GOT3 (cell line): Measurements from ENCODE around the gene ATP13A2.

Source experiments
- DNase-seq: peaks from one replicate; lab custom pipeline; 2025; ENCODE audit warnings: mixed read lengths; lab: John Stamatoyannopoulos, UW

ATP13A2 gene

GRCh38 chr1:17031436-17031835 is 19.7 kb upstream of the ATP13A2 start:
- no peak for DNase-seq

- DNase-seq, result no peak
Observed at GRCh38 chr1:17030206-17030605, 18.5 kb upstream of the ATP13A2 start.

GRCh38 chr1:17028662-17029188 is 17.0 kb upstream of the ATP13A2 start:
- no peak for DNase-seq

GRCh38 chr1:17027900-17028299 is 16.2 kb upstream of the ATP13A2 start:
- DNase-seq, result no peak

- no peak for DNase-seq
Observed at GRCh38 chr1:17027403-17027802, 15.7 kb upstream of the ATP13A2 start.

GRCh38 chr1:17024721-17025120 is 13.0 kb upstream of the ATP13A2 start:
- DNase-seq, result no peak

- DNase-seq, result no peak
Observed at GRCh38 chr1:17023573-17023972, 11.8 kb upstream of the ATP13A2 start.

- DNase-seq, result no peak
Observed at GRCh38 chr1:17023102-17023501, 11.4 kb upstream of the ATP13A2 start.

- DNase-seq, result no peak
Observed at GRCh38 chr1:17021896-17022295, 10.2 kb upstream of the ATP13A2 start.

- no peak for DNase-seq
Observed at GRCh38 chr1:17020502-17020901, 8.8 kb upstream of the ATP13A2 start.

GRCh38 chr1:17018849-17019248 is 7.1 kb upstream of the ATP13A2 start:
- DNase-seq, result no peak

- DNase-seq, result no peak
Observed at GRCh38 chr1:17017435-17017834, 5.7 kb upstream of the ATP13A2 start.

GRCh38 chr1:17016317-17016661 is 4.6 kb upstream of the ATP13A2 start:
- DNase-seq, result no peak

GRCh38 chr1:17014671-17015567 is 3.2 kb upstream of the ATP13A2 start:
- no peak for DNase-seq

GRCh38 chr1:17013491-17014320 is 2.0 kb upstream of the ATP13A2 start:
- DNase-seq, result no peak

- no peak for DNase-seq
Observed at GRCh38 chr1:17012775-17013490, 1.2 kb upstream of the ATP13A2 start.

- DNase-seq, result no peak
Observed at GRCh38 chr1:17011092-17011438, 663 bp downstream of the ATP13A2 start.

- no peak for DNase-seq
Observed at GRCh38 chr1:17009706-17010105, 2.0 kb downstream of the ATP13A2 start.

GRCh38 chr1:17008208-17008855 is 3.4 kb downstream of the ATP13A2 start:
- DNase-seq, result no peak

- no peak for DNase-seq
Observed at GRCh38 chr1:17007121-17007520, 4.6 kb downstream of the ATP13A2 start.

- no peak for DNase-seq
Observed at GRCh38 chr1:17005365-17005740, 6.4 kb downstream of the ATP13A2 start.
